Measurements from ENCODE around the gene COBL.

DNA sequence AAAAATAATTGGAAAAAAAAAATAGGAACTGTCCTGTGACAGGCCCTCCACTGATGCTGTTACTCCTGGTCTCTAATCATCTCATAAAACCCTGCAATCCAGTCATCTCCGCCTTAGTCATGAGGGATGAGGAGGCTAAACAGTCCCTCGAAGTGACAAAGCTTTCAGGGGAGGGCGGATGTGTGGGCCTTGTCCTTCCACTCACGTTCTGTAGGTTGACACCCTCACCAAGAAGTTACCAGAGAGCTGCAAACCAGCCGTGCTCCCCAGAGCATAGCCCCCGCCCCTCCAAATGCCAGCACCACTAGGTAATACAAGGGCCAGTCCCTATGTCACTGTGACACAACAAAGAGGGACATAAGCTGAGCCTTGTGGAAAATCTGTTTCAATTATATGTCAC is 11.9 kb downstream of the COBL start:
- no peak for TF ChIP-seq CTCF (optimal IDR thresholded peaks at IDR 0.05 in 1 of 3, IDR thresholded peaks at IDR 0.05 in 1 of 3, conservative IDR thresholded peaks at IDR 0.05 in 1 of 3; ENCODE audit: extremely low read depth in 1 of 3, insufficient read depth in 2 of 3, low read length in 3 of 3)
- no peak for TF ChIP-seq EZH2 (IDR thresholded peaks at IDR 0.05; ENCODE audit: low read length)
